HG02588 (cell line): ENCODE measurements around the gene COX15.
"Not testable (repeated sequence)": the region's sequence is repeated elsewhere in the genome, so short reads cannot be mapped to it uniquely, and the experiment has no call there.

Experiments
- ATAC-seq: cut with Tn5 transposase; IDR thresholded peaks from one replicate; pipeline ENCODE4 v1.9.1; 2021; ENCODE audit warnings: mild to moderate bottlenecking, moderate library complexity; ENCODE audit not compliant: unreplicated experiment

COX15 gene

DNA sequence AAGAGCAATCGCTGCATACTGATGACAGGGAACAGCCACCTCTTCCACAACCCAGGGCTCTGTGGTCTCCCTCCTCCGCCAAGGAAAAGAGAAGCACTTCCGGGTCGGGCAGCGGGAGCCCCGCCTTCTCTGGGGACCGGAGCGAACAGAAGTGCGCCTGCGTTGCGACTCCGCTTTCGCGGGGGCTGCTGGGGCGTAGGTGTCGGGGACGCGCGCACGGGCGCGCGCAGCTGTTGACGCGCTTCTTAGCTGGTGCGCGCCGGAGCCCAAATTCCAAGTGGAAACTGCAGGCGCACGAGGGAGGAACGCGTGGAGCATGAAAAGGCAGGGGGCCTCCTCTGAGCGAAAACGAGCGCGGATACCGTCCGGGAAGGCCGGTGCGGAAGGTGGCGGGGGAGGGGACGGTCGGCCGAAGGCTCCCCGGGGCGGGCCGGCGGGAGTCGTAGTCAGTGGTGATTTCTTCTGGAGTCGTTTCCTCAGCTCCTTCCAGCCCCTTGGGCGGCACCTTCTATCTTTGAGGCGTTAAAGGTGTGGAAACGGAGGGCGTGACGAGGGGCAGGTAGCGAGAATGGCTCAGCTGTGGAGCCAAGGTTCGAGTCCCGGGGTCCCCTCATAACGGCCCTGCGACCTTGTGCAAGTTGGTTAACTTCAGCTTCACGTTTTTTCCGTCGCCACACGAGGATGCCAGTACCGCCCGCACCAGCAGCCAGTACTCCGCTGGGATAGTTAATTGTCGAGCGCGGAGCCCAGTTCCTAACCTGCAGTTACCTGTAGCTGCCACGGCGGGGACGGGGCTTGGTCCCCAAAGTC lies at the start of gene COX15, which contains the start of gene CUTC:
TSS of gene COX15 (minus strand) at position 95 of the 810 bp plus-strand sequence. CDS start at position 17, 78 bp downstream.
TSS of gene CUTC (plus strand) at position 202 of the 810 bp plus-strand sequence. CDS start at position 317, 115 bp downstream.
- peak; percentile 88 for ATAC-seq

GRCh38 chr10:99779335-99779734 lies 47.4 kb upstream of the COX15 start:
- no peak for ATAC-seq

GRCh38 chr10:99777918-99778714 lies 46.2 kb upstream of the COX15 start:
- no peak for ATAC-seq

- no peak for ATAC-seq
Observed at GRCh38 chr10:99775850-99776249, 43.9 kb upstream of the COX15 start.

GRCh38 chr10:99770408-99771045 lies 38.6 kb upstream of the COX15 start:
- no peak for ATAC-seq

DNA sequence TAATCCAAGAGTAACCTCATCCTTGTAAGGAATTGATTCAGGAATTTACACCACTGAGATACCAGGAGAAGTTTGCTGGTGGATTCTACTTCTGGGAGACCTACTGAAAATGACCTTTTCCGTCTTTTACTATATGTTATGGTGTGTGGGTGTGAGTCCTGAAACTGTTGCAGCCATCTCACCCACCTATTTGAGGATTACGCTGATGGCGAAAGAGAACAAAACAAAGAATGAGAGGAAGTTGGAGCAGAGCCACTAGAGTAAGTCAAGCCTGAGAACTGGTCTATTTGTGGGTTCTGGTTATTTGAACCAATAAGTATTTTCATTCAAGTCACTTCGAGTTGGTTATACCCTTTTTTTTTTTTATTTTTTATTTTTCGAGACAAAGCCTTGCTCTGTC lies 37.8 kb upstream of the COX15 start:
- ATAC-seq: no peak

DNA sequence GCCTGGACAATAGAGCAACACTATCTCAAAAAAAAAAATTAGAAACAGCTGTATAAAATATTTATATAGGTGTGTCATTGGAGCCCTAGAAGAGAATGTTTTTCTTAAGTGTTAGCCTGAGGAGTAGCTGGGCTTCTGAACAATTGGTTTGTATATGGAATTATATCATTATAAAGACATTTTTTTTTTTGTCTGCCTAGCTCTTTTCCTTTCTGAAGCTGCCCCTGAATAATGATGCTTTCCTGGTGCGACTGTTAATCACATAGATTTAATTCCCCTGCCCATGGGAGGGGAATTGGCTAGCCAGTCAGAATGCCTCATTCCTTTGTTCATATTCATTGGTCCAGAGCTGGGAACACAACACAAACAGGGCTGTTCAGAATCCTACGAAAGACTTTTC lies 36.6 kb upstream of the COX15 start:
- ATAC-seq: no peak

- ATAC-seq: no peak
Observed at GRCh38 chr10:99767901-99768300, 36.0 kb upstream of the COX15 start.

- ATAC-seq: no peak
Observed at GRCh38 chr10:99766302-99766681, 34.4 kb upstream of the COX15 start.

DNA sequence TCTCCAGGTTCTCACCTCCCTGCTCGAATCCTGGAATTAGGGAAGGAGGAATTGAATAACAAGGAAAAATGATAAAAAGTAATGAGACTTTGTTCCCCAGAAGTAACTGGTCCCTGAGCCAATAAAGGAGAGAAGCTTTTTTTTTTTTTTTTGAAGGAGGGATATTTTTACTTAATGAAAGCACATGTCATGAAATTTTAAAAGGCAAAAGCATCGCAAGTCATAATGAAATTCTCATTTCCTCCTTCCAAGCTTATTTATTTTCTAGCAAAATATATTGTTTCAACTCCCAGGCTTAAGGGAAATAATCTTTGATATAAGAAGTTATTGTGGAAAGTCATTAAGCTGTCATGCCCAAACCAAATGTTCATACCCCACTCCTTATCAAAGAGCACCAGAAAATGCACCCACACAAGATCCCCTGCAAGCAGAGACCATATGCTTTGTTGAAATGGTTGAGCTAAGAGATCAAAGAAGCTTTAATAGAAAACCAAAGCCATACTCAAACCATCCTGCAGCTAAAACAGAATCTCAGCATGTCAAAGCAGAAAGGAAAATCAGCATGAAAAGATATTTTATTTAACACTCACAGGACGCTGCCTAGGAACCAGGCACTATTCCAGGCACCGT lies 33.9 kb upstream of the COX15 start:
- no peak for ATAC-seq

DNA sequence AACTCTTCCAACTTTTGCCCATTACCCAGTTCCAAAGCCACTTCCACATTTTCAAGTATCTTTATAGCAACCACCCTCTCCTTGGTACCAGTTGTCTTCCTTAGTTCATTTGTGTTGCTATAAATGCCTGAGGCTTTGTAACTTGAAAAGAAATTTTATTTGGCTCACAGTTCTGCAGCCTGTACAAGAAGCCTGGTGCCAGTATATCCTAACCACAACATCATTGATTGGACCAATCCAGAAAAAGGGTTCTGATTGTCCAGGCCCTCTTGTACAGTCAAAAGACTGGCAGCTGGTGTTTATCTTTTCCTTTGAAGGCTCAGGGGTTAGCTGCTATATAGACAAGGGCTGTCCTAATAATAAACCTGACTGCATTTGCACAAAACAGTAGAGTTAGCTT lies 29.4 kb upstream of the COX15 start:
- no peak for ATAC-seq

- ATAC-seq: no peak
Observed at GRCh38 chr10:99760321-99760720, 28.4 kb upstream of the COX15 start.

DNA sequence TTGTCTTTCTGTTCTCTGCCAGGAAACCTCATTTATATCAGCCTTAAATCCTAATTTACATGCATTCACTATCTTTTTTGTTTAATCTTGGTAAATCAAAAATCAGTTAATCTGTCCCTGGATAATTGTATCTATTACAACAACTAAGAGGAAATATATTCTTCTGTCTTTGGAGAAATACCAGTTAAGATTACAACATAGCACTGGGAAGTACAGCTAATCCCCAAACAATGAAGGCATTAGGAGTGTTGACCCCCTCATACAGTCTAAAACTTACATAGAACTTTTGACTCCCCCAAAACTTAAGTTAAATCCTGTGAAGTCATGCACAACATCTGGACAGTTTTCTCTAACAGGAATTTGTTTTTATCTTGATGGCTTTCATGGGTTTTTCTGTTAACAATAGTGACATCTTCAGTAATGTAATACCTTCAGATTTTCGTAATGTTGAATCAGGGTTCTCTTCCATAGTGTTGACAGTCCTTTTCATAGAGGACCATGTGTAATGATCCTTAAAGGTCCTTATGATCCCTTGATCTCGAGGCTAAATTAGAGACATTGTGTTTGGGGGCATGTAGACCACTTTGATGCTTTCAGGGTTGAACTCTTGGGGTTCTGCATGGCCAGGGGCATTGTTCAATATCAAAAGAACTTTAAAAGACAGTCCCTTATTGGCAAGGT lies 26.4 kb upstream of the COX15 start:
- ATAC-seq: no peak

- ATAC-seq: no peak
Observed at GRCh38 chr10:99756159-99756558, 24.2 kb upstream of the COX15 start.

GRCh38 chr10:99754670-99755069 lies 22.7 kb upstream of the COX15 start:
- no peak for ATAC-seq

GRCh38 chr10:99750641-99751040 lies 18.7 kb upstream of the COX15 start:
- ATAC-seq: no peak

DNA sequence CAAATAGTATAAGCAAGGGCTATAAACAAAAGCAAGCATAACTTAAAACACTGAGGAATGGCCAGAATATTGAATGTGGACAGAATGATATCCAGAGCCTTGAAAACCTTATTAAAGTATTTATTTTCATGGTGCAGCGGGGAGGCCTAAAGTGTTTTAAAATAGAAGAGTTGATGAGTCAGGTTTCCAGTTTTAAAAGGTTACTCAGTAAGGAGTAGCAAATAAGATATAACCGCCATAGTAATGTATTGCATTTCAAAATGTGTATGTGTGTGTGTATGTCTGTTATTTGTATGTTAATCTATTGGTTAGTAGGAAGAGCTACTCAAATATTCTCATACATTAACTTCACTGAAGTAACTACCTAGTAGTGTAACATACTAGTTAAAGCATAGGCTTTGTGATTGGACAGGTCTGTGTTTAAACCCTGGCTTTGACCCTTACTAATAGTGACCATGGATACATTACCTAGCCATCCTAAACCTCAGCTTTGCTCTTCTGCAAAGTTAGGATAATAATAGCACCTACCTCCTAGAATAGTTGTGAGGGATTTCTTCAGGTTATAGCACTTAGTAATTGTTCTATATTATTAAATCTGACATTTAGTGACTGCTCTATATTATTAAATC lies 17.0 kb upstream of the COX15 start:
- no peak for ATAC-seq

DNA sequence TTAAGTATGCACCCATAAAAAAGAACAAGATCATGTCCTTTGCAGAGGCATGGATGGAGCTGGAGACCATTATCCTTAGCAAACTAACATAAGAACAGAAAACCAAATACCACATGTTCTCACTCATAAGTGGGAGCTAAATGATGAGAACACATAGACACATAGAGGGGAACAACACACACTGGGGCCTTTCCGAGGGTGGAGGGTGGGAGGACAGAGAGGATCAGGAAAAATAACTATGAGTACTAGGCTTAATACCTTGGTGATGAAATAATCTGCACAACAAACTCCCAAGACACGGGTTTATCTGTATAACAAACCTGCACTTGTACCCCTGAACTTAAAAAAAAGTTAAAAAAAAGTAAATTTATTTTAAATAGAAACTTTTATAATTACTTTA lies 14.2 kb upstream of the COX15 start:
- ATAC-seq: not testable (repeated sequence)

- no peak for ATAC-seq
Observed at GRCh38 chr10:99743841-99744240, 11.9 kb upstream of the COX15 start.

- ATAC-seq: no peak
Observed at GRCh38 chr10:99742701-99743100, 10.8 kb upstream of the COX15 start.
